ENCODE results near the gene EYA3.

DNA sequence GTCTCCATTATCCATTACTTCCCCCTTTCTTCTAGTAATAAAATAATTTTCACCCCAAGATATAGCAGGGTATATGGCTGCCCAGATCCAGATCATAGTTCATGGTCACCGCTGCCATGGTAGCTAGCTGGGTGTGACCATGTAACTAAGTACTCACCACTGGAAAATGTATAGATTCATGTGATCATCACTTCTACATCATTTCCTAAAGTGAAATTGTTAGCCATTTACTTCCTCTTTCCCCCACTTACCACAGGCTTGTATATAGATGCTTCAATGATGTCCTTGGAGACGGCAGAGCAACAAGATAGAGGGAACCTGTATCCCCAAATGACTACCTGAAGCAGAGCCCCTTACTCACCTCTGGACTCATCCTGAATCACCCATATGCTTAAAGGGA, 22.7 kb upstream of the EYA3 start:
- TF ChIP-seq, protein P1, sequence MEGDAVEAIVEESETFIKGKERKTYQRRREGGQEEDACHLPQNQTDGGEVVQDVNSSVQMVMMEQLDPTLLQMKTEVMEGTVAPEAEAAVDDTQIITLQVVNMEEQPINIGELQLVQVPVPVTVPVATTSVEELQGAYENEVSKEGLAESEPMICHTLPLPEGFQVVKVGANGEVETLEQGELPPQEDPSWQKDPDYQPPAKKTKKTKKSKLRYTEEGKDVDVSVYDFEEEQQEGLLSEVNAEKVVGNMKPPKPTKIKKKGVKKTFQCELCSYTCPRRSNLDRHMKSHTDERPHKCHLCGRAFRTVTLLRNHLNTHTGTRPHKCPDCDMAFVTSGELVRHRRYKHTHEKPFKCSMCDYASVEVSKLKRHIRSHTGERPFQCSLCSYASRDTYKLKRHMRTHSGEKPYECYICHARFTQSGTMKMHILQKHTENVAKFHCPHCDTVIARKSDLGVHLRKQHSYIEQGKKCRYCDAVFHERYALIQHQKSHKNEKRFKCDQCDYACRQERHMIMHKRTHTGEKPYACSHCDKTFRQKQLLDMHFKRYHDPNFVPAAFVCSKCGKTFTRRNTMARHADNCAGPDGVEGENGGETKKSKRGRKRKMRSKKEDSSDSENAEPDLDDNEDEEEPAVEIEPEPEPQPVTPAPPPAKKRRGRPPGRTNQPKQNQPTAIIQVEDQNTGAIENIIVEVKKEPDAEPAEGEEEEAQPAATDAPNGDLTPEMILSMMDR (IDR thresholded peaks at IDR 0.05) = no peak
- TF ChIP-seq, protein P2, sequence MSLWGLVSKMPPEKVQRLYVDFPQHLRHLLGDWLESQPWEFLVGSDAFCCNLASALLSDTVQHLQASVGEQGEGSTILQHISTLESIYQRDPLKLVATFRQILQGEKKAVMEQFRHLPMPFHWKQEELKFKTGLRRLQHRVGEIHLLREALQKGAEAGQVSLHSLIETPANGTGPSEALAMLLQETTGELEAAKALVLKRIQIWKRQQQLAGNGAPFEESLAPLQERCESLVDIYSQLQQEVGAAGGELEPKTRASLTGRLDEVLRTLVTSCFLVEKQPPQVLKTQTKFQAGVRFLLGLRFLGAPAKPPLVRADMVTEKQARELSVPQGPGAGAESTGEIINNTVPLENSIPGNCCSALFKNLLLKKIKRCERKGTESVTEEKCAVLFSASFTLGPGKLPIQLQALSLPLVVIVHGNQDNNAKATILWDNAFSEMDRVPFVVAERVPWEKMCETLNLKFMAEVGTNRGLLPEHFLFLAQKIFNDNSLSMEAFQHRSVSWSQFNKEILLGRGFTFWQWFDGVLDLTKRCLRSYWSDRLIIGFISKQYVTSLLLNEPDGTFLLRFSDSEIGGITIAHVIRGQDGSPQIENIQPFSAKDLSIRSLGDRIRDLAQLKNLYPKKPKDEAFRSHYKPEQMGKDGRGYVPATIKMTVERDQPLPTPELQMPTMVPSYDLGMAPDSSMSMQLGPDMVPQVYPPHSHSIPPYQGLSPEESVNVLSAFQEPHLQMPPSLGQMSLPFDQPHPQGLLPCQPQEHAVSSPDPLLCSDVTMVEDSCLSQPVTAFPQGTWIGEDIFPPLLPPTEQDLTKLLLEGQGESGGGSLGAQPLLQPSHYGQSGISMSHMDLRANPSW (CRISPR knock-in tag; conservative IDR thresholded peaks at IDR 0.05; ENCODE audit: low read depth) = no peak
- no peak for TF ChIP-seq SP1 (CRISPR knock-in tag; conservative IDR thresholded peaks at IDR 0.05)
- TF ChIP-seq ZNF263 (CRISPR knock-in tag; IDR thresholded peaks at IDR 0.05; ENCODE audit: low read depth) = no peak
- no peak for TF ChIP-seq SOX15 (CRISPR knock-in tag; IDR thresholded peaks at IDR 0.05)
- TF ChIP-seq SMAD3 (CRISPR knock-in tag; IDR thresholded peaks at IDR 0.05; ENCODE audit: borderline replicate concordance) = no peak
- no peak for TF ChIP-seq CBFB (CRISPR knock-in tag; IDR thresholded peaks at IDR 0.05; ENCODE audit: low read depth)
- TF ChIP-seq, protein P3, sequence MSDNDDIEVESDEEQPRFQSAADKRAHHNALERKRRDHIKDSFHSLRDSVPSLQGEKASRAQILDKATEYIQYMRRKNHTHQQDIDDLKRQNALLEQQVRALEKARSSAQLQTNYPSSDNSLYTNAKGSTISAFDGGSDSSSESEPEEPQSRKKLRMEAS (CRISPR knock-in tag; IDR thresholded peaks at IDR 0.05) = no peak
- no peak for TF ChIP-seq ZNF317 (CRISPR knock-in tag; IDR thresholded peaks at IDR 0.05; ENCODE audit: borderline replicate concordance, low read depth)
- TF ChIP-seq, protein P4, sequence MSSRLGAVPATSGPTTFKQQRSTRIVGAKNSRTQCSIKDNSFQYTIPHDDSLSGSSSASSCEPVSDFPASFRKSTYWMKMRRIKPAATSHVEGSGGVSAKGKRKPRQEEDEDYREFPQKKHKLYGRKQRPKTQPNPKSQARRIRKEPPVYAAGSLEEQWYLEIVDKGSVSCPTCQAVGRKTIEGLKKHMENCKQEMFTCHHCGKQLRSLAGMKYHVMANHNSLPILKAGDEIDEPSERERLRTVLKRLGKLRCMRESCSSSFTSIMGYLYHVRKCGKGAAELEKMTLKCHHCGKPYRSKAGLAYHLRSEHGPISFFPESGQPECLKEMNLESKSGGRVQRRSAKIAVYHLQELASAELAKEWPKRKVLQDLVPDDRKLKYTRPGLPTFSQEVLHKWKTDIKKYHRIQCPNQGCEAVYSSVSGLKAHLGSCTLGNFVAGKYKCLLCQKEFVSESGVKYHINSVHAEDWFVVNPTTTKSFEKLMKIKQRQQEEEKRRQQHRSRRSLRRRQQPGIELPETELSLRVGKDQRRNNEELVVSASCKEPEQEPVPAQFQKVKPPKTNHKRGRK (CRISPR knock-in tag; IDR thresholded peaks at IDR 0.05; ENCODE audit: borderline replicate concordance) = no peak
- TF ChIP-seq, protein P5, sequence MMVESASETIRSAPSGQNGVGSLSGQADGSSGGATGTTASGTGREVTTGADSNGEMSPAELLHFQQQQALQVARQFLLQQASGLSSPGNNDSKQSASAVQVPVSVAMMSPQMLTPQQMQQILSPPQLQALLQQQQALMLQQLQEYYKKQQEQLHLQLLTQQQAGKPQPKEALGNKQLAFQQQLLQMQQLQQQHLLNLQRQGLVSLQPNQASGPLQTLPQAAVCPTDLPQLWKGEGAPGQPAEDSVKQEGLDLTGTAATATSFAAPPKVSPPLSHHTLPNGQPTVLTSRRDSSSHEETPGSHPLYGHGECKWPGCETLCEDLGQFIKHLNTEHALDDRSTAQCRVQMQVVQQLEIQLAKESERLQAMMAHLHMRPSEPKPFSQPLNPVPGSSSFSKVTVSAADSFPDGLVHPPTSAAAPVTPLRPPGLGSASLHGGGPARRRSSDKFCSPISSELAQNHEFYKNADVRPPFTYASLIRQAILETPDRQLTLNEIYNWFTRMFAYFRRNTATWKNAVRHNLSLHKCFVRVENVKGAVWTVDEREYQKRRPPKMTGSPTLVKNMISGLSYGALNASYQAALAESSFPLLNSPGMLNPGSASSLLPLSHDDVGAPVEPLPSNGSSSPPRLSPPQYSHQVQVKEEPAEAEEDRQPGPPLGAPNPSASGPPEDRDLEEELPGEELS (CRISPR knock-in tag; IDR thresholded peaks at IDR 0.05) = no peak
- no peak for TF ChIP-seq ZNF232 (CRISPR knock-in tag; IDR thresholded peaks at IDR 0.05)

Measured in WTC11 (cell line).